ENCODE measurements around the gene GABRR1.
"Not testable (repeated sequence)": the region's sequence is repeated elsewhere in the genome, so short reads cannot be mapped to it uniquely, and the experiment has no call there.

Gene GABRR1

DNA sequence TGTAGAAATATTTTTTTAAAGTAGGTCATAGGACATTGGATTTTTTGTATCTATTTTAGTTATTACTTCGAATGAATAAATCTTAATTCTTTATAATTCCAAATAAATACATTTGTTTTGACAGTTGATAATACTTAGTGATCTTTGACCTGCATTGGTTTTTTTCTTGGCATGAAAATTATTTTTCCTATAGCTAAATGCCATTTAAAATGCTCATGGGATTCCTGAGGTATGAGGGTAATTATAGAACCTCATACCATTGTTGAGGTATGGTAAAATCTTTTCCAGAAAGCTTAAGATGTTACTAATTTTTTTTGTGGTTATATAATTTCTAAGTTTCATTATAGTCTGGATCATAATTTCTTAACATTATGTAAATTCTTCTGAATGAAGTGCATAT is 63.0 kb downstream of the GABRR1 start:
- peak; percentile 35 for DNase-seq (ENCODE audit: low read depth)

DNA sequence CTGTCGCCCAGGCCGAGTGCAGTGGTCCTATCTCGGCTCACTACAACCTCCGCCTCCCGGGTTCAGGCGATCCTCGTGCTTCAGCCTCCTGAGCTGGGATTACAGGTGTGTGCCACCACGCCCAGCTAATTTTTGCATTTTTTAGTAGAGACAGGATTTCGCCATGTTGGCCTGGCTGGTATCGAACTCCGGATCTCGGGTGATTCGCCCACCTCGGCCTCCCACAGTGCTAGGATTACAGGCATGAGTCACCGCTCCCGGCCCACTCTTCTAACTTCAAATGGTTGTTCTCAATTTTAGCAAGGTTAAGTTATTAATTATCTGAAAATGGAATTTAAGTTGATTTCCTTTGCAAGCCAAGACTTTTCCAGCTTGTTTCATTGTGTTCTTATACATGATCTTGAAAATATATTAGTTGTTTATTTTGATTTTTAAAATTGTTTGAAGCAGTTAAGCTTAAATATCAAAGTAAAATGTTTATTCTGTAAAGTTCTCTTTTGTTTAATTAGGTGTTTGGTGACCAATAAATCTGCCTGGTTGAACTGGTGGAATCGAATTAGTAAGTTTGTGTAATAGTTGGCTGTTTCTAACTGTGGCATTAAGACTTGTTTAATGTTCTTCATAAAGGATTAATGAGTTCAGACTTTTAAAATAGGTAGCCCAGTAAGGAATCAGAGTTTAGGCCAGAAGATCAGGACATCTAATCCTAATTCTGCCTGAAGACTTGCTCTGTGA is 69.0 kb downstream of the GABRR1 start:
- peak; percentile 54 for DNase-seq (ENCODE audit: low read depth)

DNA sequence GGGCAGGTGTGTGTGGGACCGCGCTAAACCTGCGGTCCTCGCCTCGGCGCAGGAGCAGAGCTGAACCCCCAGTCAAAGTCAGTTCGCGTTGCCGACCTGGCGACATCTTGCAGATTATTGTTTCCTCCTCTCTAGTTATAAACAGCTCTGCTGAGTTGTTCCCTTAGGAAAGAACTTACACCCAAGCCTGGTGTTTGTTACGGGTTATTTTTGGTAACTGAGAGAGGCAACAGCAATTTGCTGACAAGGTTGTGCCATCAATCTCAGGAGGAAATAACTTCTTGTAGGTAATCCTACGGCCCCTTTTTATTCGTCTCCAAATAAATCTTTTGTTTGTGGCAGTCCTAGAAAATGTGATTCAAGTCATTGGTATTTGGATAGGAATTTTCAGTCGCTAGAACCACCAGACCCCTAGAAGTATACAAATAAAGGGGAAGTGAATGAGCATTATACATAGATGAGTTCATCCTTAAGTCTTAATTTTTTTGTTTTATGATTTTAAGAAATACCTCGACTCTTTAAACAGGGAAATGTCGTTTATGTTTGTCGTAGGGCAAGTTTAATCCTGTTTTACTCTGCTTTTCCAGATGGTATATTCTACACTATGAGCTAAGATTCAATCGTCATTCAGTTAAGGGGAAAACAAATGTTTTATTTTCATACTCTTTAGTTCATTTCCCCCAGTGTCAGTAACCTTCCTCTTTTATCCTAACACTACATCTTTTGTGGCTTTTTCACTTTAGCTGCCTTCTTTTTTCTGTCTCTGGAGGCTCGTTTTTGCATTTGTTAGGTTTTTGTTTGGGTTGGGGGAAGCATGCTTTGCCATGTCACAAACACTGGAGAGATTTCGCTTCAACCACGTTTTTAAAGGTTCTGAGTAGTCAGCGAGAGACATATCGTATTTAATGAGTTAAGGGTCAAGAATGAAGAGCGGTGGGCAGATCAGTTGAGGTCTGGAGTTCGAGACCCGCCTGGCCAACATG is 70.1 kb downstream of the GABRR1 start:
- DNase-seq (ENCODE audit: low read depth) = peak; percentile 81

DNA sequence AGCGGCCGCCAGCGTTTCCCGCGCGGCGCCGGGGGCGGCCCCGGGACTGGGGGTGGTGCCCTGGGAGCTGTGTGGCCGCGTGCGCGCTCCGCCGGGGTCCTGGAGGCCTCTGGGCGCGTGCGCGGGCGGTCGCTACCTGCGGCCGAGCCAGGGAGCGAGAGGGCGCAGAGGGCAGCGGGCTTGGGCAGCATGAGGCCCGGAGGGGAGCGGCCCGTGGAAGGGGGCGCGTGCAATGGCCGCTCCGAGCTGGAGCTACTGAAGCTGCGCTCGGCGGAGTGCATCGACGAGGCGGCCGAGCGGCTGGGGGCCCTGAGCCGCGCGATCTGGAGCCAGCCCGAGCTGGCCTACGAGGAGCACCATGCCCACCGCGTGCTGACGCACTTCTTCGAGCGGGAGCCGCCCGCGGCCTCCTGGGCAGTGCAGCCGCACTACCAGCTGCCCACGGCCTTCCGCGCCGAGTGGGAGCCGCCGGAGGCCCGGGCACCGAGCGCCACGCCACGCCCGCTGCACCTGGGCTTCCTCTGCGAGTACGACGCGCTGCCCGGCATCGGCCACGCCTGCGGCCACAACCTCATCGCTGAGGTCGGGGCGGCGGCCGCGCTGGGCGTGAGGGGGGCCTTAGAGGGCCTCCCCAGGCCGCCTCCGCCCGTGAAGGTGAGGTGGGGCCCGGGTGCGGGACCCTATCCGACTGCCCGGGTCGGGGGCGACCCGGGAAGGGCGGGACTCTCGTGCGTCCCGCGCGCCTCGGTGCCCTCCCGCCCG is 71.0 kb downstream of the GABRR1 start, which contains the start of gene PM20D2:
PM20D2 (plus strand) TSS at position 100 of the 762 bp plus-strand sequence; CDS start at position 190, 90 bp downstream.
- peak; percentile 77 for DNase-seq (ENCODE audit: low read depth)

DNA sequence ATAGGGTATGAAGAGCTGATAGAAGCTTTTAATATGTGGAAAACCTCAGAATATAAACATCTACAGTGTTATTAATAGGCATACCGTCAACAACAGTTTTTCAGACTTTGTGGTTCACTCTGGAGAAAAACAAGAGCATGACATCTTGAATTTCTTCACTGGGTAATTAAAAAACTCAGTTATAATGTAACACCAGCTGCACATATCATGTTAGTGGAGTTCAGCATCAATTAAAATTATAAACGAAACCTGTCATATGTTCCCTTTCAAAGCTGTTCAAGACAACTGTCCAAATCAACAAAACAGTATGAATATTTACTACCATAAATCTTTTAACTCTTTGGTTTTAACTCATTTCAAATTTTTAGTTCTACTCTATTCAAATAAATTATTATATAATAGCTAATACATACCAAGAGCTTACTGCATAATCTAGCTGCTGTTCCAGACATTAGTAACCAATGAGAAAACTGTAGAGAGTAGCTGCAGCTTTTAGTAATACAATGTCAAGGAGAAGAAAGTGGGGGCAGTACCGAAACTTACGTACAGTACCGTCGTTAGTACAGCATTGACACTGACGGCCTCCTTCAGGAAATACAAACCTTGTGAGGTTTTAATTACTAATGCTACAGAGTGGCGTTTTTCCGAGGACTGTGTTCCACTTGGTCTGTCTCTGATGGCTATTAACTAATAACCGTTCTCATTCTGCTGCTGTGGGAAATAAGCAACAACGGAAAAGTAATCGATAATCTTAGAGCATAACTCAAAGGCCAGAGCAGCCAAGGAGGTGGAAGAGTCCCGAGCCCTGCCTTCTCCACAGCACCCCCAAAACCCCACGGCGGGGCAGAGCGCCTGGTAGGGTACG is 71.8 kb downstream of the GABRR1 start:
- DNase-seq (ENCODE audit: low read depth) = peak; percentile 68

DNA sequence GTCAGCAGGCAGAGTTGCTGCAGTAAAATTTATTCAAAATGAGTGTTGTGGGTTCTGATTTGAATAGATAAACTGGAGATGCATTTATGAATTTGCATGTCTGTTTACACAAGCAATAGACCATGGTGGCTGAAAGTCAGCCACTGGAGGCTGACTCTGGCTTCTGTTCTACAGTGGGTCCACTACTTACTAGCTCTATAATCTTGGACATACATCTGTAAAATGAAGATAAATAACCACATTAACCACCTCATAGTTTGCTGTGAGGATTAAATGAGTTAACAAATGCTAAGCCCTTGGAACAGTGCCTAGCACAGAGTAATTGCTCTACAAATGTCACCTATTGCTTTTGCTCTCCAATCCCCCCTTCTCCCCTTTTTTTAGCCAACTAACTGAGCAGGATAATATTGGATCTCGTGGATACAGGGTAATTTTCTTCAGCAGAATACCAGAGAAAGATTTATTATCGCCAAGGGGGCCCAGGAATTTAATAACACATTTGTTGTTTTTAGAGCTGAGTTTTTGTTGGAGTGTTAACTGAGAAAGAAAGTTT is 72.7 kb downstream of the GABRR1 start:
- DNase-seq (ENCODE audit: low read depth) = no peak

DNA sequence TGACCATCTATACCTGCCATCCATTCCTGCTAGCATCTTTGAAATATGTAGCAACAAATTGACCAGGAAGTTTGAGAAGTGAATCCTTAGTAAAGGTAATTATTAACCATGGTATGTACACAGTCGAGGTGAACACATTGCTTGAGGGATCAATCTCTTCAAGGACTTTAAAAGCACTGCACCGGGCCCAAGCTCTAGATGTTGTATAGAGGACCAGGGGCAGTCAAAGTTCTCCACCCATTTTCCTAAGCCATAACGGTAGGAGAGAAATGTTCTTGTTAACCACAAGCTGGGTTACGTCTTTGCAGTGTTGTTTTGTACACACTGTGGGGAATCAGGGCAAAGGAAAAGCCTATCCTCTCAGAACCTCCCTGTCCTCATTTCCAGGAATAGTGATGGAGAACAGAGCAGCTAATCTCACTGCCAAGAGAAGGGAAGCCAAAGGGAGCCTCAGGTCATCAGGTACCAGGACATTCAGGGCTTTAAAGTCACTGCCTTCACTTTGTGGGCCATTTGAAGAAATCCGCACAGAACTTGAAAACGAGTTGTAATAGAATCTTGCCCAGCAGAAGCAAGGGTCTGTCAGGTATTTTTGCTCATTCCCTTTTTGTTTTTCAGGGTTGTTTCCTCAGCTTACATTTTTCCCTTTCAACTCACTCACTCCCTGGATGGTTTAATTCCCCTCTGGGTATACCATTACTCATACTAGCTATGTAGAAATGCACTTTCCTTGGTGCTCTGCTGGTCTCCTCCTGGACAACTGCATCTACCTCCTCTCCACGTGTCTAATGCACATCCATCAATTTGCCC is 76.6 kb downstream of the GABRR1 start:
- peak; percentile 59 for DNase-seq (ENCODE audit: low read depth)

DNA sequence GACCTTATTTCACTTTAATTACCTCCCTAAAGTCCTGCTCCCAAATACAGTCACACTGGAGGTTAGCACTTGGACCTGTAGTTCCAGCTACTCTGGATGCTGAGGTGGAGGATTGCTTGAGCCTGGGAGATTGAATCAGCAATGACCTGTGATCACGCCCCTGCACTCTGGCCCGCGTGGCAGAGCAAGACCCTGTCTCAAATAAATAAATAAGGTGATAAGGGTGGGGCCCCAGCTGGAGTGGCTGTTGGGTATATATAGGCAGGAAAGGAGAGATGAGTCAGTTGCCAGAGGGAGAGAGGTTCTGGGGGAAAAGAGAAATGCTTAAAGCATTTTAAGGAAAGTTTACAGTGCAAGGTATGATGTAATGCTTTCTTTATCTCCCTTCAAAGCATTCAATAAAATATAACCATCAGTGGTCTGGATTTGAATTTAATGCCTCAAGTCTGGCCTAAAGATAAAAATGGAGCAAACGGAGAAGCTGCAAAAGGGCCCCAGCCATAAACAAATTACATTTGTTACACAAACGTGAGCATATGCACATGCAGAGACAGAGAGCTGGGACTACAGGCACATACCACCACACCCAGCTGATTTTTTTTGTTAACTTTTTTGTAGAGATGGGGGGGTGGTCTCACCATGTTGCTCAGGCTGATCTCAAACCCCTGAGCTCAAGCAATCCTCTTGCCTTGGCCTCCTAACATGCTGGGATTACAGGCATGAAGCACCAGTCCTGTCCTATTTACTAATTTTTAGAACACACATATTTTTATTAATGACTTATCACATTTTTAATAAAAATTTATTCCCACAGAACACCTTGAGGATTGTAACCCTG is 77.4 kb downstream of the GABRR1 start:
- peak; percentile 71 for DNase-seq (ENCODE audit: low read depth)

DNA sequence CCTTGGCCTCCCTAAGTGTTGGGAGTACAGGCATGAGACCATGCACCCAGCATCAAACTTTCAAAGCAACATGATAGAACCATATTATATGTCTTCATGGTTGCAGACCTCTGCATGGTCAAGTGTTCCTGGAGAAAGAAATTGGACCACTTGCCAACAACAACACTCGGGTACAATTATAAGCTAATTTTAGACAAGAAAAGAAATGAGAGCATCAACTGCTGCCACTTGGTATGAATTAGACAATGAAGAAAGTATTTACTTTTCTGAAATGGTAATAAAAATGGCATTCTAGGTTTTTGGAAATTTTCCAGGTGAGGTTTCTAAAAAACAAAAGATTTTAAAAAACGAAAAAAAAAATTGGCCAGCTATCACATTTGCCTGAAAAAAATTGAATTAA is 79.0 kb downstream of the GABRR1 start:
- DNase-seq (ENCODE audit: low read depth) = no peak

DNA sequence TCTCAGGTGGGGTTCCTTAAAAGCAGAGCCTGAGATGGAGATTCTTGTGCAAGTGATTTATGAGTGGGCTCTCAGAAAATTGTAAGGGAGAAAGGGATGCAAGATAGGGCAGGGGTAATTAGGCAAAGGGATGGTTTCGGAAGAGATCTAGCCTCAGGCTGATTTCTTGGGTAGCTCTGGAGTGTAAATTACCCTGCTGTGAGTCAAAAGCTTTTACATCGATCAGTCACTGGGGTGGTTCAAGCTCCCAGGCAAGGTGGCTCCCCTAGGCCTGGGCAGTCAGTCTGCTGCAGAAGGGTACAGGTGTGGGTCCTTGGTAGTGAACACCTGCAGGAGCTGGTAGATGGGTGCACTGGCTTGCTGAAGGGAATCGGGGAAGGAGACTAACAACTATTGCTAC is 82.4 kb downstream of the GABRR1 start:
- DNase-seq (ENCODE audit: low read depth) = no peak

DNA sequence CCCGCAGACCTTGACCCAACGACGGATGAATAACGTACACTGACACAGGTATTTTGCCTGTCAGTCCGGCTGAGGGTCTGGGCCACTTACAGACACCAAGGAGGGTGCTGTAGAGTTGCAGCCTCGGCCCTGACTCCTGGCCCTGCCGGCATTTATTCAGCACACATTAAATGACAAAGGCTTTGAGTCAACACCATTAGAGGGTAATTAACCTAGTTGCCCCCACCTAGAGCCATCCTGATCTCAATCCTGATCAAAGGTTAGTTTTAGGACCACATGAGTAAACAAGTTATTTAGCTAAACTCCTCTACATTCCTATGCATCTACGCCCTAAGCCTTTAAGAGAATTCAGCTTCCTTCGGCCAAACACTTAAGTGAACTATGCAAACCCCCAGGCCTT is 83.2 kb downstream of the GABRR1 start:
- DNase-seq (ENCODE audit: low read depth) = no peak

DNA sequence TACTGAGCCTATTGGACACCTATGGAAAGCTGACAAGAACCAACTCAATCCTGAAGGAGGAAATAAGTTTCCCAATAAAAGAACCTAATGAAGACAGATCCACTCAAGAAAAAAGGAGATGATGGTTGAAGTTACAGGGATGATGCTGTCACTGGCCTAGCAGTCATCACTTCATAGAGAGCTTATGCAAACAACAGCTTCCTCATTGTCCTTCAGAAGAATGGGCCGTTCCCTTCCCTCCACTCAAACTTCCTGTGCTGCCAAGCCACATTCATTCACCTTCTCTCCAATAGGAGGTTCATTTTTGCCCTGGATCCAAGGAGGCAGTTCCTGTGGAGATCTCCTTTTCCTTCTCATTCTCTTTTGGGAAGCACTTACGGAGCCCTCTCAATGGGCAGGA is 85.1 kb downstream of the GABRR1 start:
- DNase-seq (ENCODE audit: low read depth) = no peak

DNA sequence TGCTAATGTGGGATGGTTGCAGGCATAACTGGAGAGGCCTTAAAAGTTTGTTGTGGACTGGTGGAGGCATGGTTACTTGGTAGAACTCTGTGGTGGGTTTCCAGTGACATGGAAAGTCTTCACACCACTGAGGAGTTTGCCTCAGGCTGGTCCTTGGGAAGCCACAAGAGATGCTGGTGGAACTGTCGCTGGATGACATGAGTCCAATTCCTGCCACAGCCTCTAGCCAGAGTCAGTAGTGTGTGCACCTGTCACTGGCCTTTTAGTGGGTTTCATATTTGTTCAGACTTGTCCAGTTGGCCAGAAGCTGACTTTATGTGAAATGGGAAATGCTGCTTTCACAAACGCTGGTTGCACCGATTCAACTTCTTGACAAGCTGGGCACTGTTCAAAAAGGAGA is 85.6 kb downstream of the GABRR1 start:
- DNase-seq (ENCODE audit: low read depth) = no peak

DNA sequence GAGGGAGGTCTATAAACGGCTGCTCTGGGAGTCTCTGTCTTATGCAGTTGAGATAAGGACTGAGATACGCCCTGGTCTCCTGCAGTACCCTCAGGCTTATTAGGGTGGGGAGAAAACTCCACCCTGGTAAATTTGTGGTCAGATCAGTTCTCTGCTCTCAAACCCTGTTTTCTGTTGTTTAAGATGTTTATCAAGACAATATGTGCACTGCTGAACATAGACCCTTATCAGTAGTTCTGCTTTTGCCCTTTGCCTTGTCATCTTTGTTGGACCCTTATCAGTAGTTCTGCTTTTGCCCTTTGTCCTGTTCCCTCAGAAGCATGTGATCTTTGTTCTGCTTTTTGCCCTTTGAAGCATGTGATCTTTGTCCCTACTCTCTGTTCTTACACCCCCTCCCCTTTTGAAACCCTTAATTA is 88.9 kb downstream of the GABRR1 start:
- not testable (repeated sequence) for DNase-seq (ENCODE audit: low read depth)
